HG03469 (cell line): ENCODE data around the gene HOXC10.

ENCODE experiments used
- ATAC-seq: cut with Tn5 transposase; IDR thresholded peaks from one replicate; pipeline ENCODE4 v1.9.1; 2021; ENCODE audit warnings: mild to moderate bottlenecking, moderate library complexity, moderate number of reproducible peaks; ENCODE audit not compliant: unreplicated experiment

The HOXC10 gene

GRCh38 chr12:54002278-54002914 lies 17.4 kb downstream of the HOXC10 start:
- no peak for ATAC-seq

GRCh38 chr12:54002915-54003389 lies 18.0 kb downstream of the HOXC10 start:
- ATAC-seq: no peak

- no peak for ATAC-seq
These were observed 18.7 kb downstream of the HOXC10 start for GRCh38 chr12:54003625-54004024.

- ATAC-seq: no peak
These were observed 19.3 kb downstream of the HOXC10 start for GRCh38 chr12:54004063-54004840.

GRCh38 chr12:54004841-54005530 lies 20.0 kb downstream of the HOXC10 start:
- no peak for ATAC-seq

GRCh38 chr12:54005531-54005852 lies 20.5 kb downstream of the HOXC10 start:
- no peak for ATAC-seq

- no peak for ATAC-seq
These were observed 21.1 kb downstream of the HOXC10 start for GRCh38 chr12:54005853-54006558.

GRCh38 chr12:54006559-54007220 lies 21.7 kb downstream of the HOXC10 start:
- no peak for ATAC-seq

- ATAC-seq: no peak
These were observed 22.8 kb downstream of the HOXC10 start for GRCh38 chr12:54007538-54008259.

- no peak for ATAC-seq
These were observed 23.3 kb downstream of the HOXC10 start for GRCh38 chr12:54008260-54008552.

- ATAC-seq: no peak
These were observed 24.5 kb downstream of the HOXC10 start for GRCh38 chr12:54009171-54010052.

GRCh38 chr12:54010053-54010971 lies 25.4 kb downstream of the HOXC10 start:
- ATAC-seq: no peak

GRCh38 chr12:54010972-54011664 lies 26.2 kb downstream of the HOXC10 start:
- ATAC-seq: no peak

- no peak for ATAC-seq
These were observed 27.0 kb downstream of the HOXC10 start for GRCh38 chr12:54011665-54012532.

GRCh38 chr12:54012631-54013409 lies 27.9 kb downstream of the HOXC10 start:
- ATAC-seq: no peak
